Stomach (tissue), 9 donors: ENCODE data around the gene FAM228B. TPM values are rescaled to one million over a fixed set of nuclear protein-coding genes. Genes with fewer than 3 reads are reported as not detected.

ENCODE experiments used
- DNase-seq, 2 donors: peaks; one replicate each; pipeline versions ENCODE4 v3.0.0 to v3.0.0-alpha.2; 2013 to 2019
- H3K27ac ChIP-seq, 5 donors: fragments of 200-600 bp in 4 of 5; sonication (generic) in 4 of 5; one replicate each; pipeline ENCODE4 v1.5.1; 2013 to 2019; ENCODE audit warnings: mild to moderate bottlenecking in 1 of 5, moderate library complexity in 1 of 5
- H3K27me3 ChIP-seq, 3 donors: fragments of 200-600 bp; sonication (generic); one replicate each; pipeline ENCODE4 v1.5.1; 2017 to 2019; ENCODE audit warnings: mixed run types in 1 of 3
- H3K36me3 ChIP-seq, 4 donors: fragments of 200-600 bp; sonication (generic); 1 replicate in 3 of 4; 2 replicates in 1 of 4; pipeline ENCODE4 v1.5.1; 2016 to 2019
- H3K4me1 ChIP-seq, 4 donors: fragments of 200-600 bp; sonication (generic); one replicate each; pipeline ENCODE4 v1.5.1; 2016 to 2019
- H3K4me3 ChIP-seq, 4 donors: fragments of 200-600 bp; sonication (generic) in 3 of 4; one replicate each; pipeline ENCODE4 v1.5.1; 2016 to 2019; ENCODE audit warnings: mild to moderate bottlenecking in 1 of 4
- H3K9me3 ChIP-seq, 4 donors: fragments of 200-600 bp; sonication (generic); one replicate each; pipeline ENCODE4 v1.5.1; 2016 to 2019
- EP300 ChIP-seq: sonication (generic); formaldehyde crosslinking; IDR thresholded peaks from one replicate; pipeline ENCODE4 v1.6.1; 2017; ENCODE audit warnings: antibody characterized with exemption
- POLR2A ChIP-seq, 4 donors: fragments of 450-650 bp; IDR thresholded peaks; one replicate each; pipeline ENCODE4 v1.6.1; 2016; ENCODE audit warnings: antibody characterized with exemption in 4 of 4, control low read depth in 2 of 4, mild to moderate bottlenecking in 1 of 4, moderate library complexity in 1 of 4
- POLR2AphosphoS5 ChIP-seq, 3 donors: sonication (generic); formaldehyde crosslinking; IDR thresholded peaks; one replicate each; pipeline ENCODE4 v1.6.1; 2016; ENCODE audit warnings: antibody characterized with exemption in 3 of 3
- WGBS, 5 donors: extraction: QIAGEN DNeasy Blood & Tissue Kit in 3 of 5; methylation state at CpG; one replicate each; pipeline versions ENCODE4 v1.1.5 to v1.1.7; 2013 to 2018; 5-methylcytosine and 5-hydroxymethylcytosine counted together
- intact Hi-C: fragments of 100-400 bp; cut with DNase I; formaldehyde crosslinking; loops from one replicate; pipeline ENCODE4 v1.15.1; 2023; ENCODE audit warnings: low total_unique reads
- polyA plus RNA-seq, 3 donors: library from polyadenylated mRNA; stranded (reverse); fragments of 200-250 nt; gene quantifications; one replicate each; pipeline ENCODE4 v1.2.3, GENCODE V29; 2013
- total RNA-seq, 5 donors: library from RNA; depleted of rRNA; stranded (reverse); fragments of >200 nt; gene quantifications; one replicate each; pipeline versions ENCODE4 v1.1.0 to v1.2.3, GENCODE V29; 2014 to 2016
- TF ChIP-seq, protein P1 (sequence below), 7 experiments: fragments of 450-650 bp in 4 of 7; fragments of 200-600 bp in 3 of 7; sonication (generic) in 3 of 7; IDR thresholded peaks; one replicate each; pipeline ENCODE4 v1.5.1; 2016 to 2019; ENCODE audit warnings: antibody characterized with exemption in 7 of 7, control low read depth in 2 of 7, mild to moderate bottlenecking in 1 of 7
- donor health status: healthy with polysubstance abuse.
- donor health status: Bipolar disorder and iron deficiency.
- donor health status: healthy.

Gene FAM228B
- total and polyA plus RNA-seq, 8 donors: 8.4 to 43.2 (median 14.5) TPM; not detected in 1

DNA sequence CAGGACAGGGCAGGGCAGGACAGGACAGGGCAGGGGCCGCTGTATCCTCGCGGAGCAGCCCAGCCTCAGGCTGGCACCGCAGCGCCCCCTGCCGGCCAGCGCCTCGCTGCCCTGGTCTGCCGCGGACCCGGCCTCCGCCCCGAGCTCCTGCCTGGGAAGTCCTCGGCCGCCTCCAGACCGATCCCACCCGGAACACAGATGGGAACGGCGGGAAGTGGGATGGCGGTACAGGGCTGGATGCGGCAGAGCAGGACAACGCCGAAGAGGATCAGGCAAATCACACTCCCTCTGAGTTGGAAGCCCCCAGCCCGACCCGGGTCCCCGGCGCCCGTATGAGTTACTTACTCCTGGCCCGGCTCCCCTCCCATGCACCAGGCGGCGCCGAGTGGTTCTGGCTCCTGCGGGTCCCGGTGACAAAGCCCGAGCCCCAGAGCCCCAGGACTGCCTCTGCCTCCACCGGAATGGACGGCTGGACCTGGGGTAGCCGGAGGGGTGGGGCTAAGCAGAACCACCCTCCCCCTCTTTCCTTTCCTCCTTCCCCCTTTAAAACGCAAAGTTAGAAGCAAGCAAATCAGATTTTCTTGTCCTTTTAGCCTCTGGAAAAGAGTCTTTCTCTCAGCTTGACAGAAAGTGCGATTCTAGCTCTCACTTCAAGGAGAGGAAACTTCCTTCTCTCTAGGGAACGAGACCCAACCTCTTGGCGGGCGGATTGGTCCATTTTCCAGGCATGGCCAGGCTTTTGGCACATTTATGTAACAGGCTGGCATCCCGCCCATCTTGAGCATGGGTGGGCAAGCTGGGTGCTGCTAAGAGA is 38.7 kb upstream of the FAM228B start, which contains the start of gene TP53I3:
Gene TP53I3, minus strand, starts transcription at position 449 of the 814 bp plus-strand sequence. CDS start 508 bp downstream, outside the sequence.
- WGBS, 5 donors: 1% methylated on average over 17 to 44 of the region's 44 CpGs
- intact Hi-C loops: loop anchor here (10.0 kb wide), 1 partner anchor 260 kb away; no protein-coding TSS in a partner anchor

DNA sequence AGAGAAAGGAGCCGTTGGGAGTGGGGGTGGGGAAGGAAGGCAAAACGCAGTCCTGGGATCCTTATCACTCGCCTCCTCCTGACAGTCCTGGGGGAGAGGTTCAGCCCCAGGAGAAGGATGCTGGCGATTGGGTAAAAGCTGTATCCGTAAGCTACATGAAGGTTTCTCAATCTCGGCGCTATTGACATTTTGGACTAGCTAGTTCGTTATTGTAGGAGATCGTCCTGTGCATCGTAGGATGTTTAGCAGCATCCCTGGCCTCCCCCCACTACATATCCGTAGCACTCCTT is 38.1 kb upstream of the FAM228B start:
- intact Hi-C loops: loop anchor here (10.0 kb wide), 1 partner anchor 260 kb away; no protein-coding TSS in a partner anchor
- TF ChIP-seq POLR2A (IDR thresholded peaks at IDR 0.05): no peak
- TF ChIP-seq, protein P1, sequence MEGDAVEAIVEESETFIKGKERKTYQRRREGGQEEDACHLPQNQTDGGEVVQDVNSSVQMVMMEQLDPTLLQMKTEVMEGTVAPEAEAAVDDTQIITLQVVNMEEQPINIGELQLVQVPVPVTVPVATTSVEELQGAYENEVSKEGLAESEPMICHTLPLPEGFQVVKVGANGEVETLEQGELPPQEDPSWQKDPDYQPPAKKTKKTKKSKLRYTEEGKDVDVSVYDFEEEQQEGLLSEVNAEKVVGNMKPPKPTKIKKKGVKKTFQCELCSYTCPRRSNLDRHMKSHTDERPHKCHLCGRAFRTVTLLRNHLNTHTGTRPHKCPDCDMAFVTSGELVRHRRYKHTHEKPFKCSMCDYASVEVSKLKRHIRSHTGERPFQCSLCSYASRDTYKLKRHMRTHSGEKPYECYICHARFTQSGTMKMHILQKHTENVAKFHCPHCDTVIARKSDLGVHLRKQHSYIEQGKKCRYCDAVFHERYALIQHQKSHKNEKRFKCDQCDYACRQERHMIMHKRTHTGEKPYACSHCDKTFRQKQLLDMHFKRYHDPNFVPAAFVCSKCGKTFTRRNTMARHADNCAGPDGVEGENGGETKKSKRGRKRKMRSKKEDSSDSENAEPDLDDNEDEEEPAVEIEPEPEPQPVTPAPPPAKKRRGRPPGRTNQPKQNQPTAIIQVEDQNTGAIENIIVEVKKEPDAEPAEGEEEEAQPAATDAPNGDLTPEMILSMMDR (IDR thresholded peaks at IDR 0.05): no peak
- no peak for TF ChIP-seq POLR2AphosphoS5 (IDR thresholded peaks at IDR 0.05)
- no peak for TF ChIP-seq EP300
- H3K9me3 ChIP-seq: no peaks in the 10 kb centered on the region
- H3K4me1 ChIP-seq: peaks cover 8 to 30% (median 25%) of the 10 kb centered on the region in 4 donors
- H3K36me3 ChIP-seq: peaks cover 0 to 43% (median 40%) of the 10 kb centered on the region in 4 donors
- no peaks in the 10 kb centered on the region for H3K27me3 ChIP-seq
- H3K4me3 ChIP-seq: peak overlapping the region; percentile 54 to 61 (median 56)
- H3K27ac ChIP-seq: peak overlapping the region; percentile 88 to 94 (median 91)
- WGBS, 5 donors: 5 to 14% (median 11%) methylated on average over 11 of the region's 11 CpGs
- no peak for DNase-seq

More for the DNA sequence above, 38.7 kb upstream of the FAM228B start, which contains the start of gene TP53I3:
- H3K27ac ChIP-seq: peak within 1 kb of the TSS; percentile 88 to 94 (median 91)
- H3K27me3 ChIP-seq: no peaks in the 10 kb centered on the region
- H3K36me3 ChIP-seq: peaks cover 0 to 48% (median 45%) of the 10 kb centered on the region in 4 donors
- peaks cover 8 to 30% (median 25%) of the 10 kb centered on the region in 4 donors for H3K4me1 ChIP-seq
- no peaks in the 10 kb centered on the region for H3K9me3 ChIP-seq
- H3K4me3 ChIP-seq: peak within 1 kb of the TSS; percentile 54 to 61 (median 56)
- TF ChIP-seq, protein P1 (IDR thresholded peaks at IDR 0.05): peak in 6 of 7 experiments; percentile 68 to 99 (median 97)
- peak in 1 of 4 donors; percentile 19 for TF ChIP-seq POLR2A (IDR thresholded peaks at IDR 0.05)
- peak in 2 of 3 donors; percentile 77 to 78 for TF ChIP-seq POLR2AphosphoS5 (IDR thresholded peaks at IDR 0.05)
- no peak for TF ChIP-seq EP300
- DNase-seq: peak; percentile 92 to 98

DNA sequence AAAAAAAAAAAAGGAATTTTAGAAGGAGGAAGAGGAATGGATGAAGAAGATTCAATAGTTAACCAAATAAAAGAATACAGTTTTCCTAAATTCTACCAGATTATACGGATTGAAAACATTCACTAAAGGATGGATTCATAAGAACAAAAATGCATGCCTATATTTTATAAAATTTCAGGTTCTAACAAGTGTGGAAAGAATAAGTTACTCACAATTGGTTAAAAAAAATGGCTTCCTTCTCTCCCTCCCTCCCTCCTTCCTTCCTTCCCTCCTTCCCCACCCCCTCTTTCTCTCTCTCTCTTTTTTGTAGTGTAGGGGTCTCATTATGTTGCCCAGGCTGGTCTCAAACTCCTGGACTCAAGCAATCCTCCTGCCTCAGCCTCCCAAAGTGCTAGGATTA is 37.0 kb upstream of the FAM228B start:
- WGBS, 5 donors: 87 to 96% (median 94%) methylated on average over 1 of the region's 1 CpG
- DNase-seq: no peak
- Histone ChIP-seq H3K9me3 (no peaks in the 10 kb centered on the region), H3K4me3 (no peak overlapping the region), H3K27me3 (no peaks in the 10 kb centered on the region), H3K4me1 (peaks cover 8 to 26% (median 25%) of the 10 kb centered on the region in 4 donors), H3K27ac (no peak overlapping the region), H3K36me3 (peaks cover 0 to 32% (median 29%) of the 10 kb centered on the region in 4 donors)
- TF ChIP-seq, protein P1 (IDR thresholded peaks at IDR 0.05): no peak
- TF ChIP-seq POLR2A (IDR thresholded peaks at IDR 0.05) (no peak), EP300 (no peak), POLR2AphosphoS5 (IDR thresholded peaks at IDR 0.05) (no peak)
- intact Hi-C loops: loop anchor here (10.0 kb wide), 1 partner anchor 261 kb away; no protein-coding TSS in a partner anchor

DNA sequence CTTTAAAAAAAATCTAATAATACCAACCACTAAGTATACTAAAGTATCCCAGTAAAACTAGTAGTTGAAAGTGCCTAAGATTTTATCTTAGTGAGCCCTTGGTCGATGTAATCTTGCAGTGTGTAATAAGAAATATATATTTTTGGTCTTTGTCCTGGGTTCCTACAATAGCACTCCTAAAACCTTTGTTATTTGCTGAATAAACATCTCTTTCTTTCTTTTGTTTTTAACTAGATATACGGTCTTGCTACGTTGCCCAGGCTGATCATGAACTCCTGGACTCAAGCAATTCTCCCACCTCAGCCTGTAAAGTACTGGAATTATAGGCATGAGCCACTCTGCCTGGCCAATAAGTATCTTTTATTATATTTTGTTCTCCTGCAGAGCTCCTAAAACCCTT is 36.2 kb upstream of the FAM228B start:
- TF ChIP-seq, protein P1 (IDR thresholded peaks at IDR 0.05): no peak
- TF ChIP-seq POLR2AphosphoS5 (IDR thresholded peaks at IDR 0.05) (no peak), EP300 (no peak), POLR2A (IDR thresholded peaks at IDR 0.05) (no peak)
- intact Hi-C loops: loop anchor here (10.0 kb wide), 1 partner anchor 262 kb away; no protein-coding TSS in a partner anchor
- no peaks in the 10 kb centered on the region for H3K9me3 ChIP-seq
- 60 to 77% (median 64%) methylated on average over 3 of the region's 3 CpGs for WGBS, 5 donors
- peaks cover 8 to 25% (median 25%) of the 10 kb centered on the region in 4 donors for H3K4me1 ChIP-seq
- peaks cover 0 to 24% (median 21%) of the 10 kb centered on the region in 4 donors for H3K36me3 ChIP-seq
- H3K27ac ChIP-seq: no peak overlapping the region
- H3K4me3 ChIP-seq: no peak overlapping the region
- DNase-seq: no peak
- no peaks in the 10 kb centered on the region for H3K27me3 ChIP-seq
